ENCODE results near the gene CBL. TPM values are rescaled to one million over a fixed set of nuclear protein-coding genes. Genes with fewer than 3 reads are reported as not detected.
A peak's percentile ranks its signal among the peaks of the same experiment; 100 is the strongest.
"Not testable (repeated sequence)": the region's sequence is repeated elsewhere in the genome, so short reads cannot be mapped to it uniquely, and the experiment has no call there.

Gene CBL
- 10 to 100 TPM in 11 of 12 donors, not detected in 1; 11.1 to 16.4 (median 13.5) TPM for polyA plus RNA-seq (ENCODE audit: insufficient read length in 12 of 12)
- long read RNA-seq, donor 1, full-length matches to known transcripts, result 1 of 1 reads
- long read RNA-seq, donor 1, partial matches to known transcripts, result 0 of 1 reads
- long read RNA-seq, donor 1, other reads (novel, unspliced or antisense), result 0 of 1 reads
- long read RNA-seq, donor 2, full-length matches to known transcripts, result 3 of 10 reads
- long read RNA-seq, donor 2, partial matches to known transcripts, result 7 of 10 reads
- long read RNA-seq, donor 2, other reads (novel, unspliced or antisense), result 0 of 10 reads
- long read RNA-seq, donor 3, partial matches to known transcripts, result 33 of 33 reads
- long read RNA-seq, donor 3, other reads (novel, unspliced or antisense), result 0 of 33 reads
- long read RNA-seq, donor 4, partial matches to known transcripts, result 25 of 35 reads
- long read RNA-seq, donor 4, other reads (novel, unspliced or antisense), result 10 of 35 reads
- long read RNA-seq, donor 5, result 0 reads
- long read RNA-seq, donor 6, partial matches to known transcripts, result 5 of 5 reads
- long read RNA-seq, donor 6, other reads (novel, unspliced or antisense), result 0 of 5 reads
- long read RNA-seq, donor 7, full-length matches to known transcripts, result 1 of 1 reads
- long read RNA-seq, donor 7, partial matches to known transcripts, result 0 of 1 reads
- long read RNA-seq, donor 7, other reads (novel, unspliced or antisense), result 0 of 1 reads
- long read RNA-seq, donor 8, partial matches to known transcripts, result 41 of 119 reads
- long read RNA-seq, donor 8, other reads (novel, unspliced or antisense), result 78 of 119 reads
- long read RNA-seq, donor 9, result 0 reads
- long read RNA-seq, donor 10, partial matches to known transcripts, result 52 of 79 reads
- long read RNA-seq, donor 10, other reads (novel, unspliced or antisense), result 27 of 79 reads
- long read RNA-seq, donor 11, full-length matches to known transcripts, result 2 of 88 reads
- long read RNA-seq, donor 11, partial matches to known transcripts, result 64 of 88 reads
- long read RNA-seq, donor 11, other reads (novel, unspliced or antisense), result 22 of 88 reads

DNA sequence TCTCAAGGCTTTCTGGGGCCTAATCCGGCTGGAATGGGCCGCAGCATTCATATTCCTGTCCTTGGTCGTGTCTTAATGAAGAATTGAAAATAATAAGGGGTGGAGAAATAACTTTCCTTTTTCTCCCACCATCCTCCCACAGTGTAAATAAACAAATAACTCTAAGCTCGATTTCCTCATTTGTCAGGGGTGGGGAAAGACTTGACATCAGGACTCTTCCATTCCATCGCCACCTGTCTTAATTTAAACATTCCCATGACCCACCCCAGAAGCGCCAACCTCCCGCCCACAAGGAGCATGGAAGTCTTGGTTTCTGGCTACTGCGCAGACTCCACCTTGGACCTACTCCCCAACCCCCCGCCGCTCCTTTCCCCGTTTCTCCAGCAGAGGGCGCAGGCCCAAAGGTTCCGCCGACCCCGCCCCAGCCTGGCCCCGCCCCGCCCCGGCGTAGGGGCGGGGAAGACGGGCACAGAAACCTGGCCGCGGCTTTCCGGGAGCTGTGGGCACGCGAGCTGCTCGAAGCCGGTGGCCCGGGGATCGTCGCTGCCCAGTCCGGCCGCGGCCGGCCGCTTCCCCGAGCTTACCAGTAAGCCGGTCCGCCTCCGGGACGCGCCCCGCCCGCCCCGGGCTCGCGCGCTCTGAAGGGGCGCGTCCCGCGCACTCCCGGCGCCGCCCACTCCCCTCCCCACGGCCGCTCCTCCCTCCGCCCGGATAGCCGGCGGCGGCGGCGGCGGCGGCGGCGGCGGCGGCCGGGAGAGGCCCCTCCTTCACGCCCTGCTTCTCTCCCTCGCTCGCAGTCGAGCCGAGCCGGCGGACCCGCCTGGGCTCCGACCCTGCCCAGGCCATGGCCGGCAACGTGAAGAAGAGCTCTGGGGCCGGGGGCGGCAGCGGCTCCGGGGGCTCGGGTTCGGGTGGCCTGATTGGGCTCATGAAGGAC is at the start of gene CBL:
CBL (plus strand) TSS at position 766 of the 937 bp plus-strand sequence; CDS start at position 845, 79 bp downstream.
- DNase-seq, result peak; percentile 96

DNA sequence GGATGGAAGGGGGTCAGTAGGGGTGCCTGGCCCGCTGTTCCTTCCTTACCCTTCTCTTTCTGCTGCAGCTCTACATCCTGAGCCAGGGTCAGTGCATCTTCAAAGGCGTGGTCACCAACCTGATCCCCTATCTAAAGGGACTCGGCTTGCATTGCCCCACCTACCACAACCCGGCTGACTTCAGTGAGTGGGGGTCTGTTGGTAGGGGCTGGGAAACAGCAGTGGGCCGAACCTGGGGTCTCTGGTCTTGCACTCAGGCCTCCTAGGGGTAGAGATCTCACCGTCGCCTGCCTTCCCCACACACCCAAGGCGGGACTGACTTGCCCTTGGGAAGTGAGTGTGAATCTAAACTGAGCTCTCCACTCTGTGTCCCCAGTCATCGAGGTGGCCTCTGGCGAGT is 49.6 kb upstream of the CBL start:
- DNase-seq, result no peak

DNA sequence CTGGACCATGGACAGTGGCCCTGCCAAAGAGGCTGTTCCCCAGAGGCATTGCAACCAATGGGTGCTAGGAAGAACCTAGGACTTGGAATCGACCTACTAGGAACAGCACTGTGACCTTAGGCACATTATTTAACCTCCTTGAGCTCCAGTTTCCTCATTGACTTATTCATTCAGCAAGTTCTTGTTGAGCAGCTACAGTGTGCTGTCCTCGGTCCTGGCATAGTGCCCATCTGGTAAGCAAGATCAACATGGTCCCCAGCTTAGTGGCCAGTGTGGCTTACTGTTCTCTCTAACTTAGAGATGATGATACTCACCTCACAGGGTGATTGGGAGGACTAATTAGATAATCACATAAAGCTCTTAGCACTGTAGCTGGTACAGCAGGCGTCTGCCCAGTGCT is 49.1 kb upstream of the CBL start:
- no peak for DNase-seq

DNA sequence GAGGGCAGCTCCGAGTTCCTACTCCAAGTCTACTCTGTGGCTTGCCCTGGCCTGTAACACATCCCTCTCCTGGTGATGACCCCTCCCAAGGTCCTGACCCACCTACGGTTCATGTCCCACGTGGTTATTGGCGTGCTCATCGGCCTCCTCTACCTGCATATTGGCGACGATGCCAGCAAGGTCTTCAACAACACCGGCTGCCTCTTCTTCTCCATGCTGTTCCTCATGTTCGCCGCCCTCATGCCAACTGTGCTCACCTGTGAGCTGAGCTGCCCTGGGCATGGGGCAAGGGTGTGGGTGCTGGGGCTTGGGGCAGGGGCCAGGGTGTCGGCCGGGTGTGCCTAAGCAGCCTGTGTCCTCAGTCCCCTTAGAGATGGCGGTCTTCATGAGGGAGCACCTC is 47.7 kb upstream of the CBL start:
- DNase-seq, result no peak

DNA sequence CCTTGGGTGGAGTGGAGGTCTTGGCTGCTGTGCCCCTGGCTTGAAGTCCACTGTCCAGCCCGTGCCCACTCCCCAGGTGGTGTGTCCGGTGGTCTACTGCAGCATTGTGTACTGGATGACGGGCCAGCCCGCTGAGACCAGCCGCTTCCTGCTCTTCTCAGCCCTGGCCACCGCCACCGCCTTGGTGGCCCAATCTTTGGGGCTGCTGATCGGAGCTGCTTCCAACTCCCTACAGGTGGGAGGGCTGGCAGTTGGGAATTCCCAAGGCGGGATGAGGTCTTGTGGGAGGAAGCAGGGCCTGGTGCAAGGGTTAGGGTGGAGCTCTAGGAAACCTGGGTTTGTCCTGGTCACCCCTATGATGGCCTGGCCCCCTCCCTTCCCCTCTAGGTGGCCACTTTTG is 46.0 kb upstream of the CBL start:
- no peak for DNase-seq

DNA sequence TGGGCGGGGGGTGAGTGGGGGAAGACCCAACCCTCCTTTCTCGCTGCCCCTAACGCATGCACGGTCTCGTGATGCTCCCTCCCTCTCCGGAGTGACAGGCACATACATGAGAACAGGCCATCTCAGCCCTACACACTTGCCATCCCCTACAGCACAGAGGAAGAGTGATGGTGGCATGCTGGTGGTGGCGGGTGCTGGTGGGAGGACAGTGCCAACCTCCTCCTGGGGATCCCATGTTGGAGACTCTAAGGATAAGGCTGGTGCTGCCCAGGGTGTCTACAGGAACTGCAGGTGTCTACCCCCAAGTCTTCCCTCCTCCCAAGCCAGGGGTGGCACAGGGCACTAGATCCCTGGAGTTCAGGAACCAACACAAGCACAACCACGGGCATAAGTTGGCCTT is 44.3 kb upstream of the CBL start:
- DNase-seq, result no peak

DNA sequence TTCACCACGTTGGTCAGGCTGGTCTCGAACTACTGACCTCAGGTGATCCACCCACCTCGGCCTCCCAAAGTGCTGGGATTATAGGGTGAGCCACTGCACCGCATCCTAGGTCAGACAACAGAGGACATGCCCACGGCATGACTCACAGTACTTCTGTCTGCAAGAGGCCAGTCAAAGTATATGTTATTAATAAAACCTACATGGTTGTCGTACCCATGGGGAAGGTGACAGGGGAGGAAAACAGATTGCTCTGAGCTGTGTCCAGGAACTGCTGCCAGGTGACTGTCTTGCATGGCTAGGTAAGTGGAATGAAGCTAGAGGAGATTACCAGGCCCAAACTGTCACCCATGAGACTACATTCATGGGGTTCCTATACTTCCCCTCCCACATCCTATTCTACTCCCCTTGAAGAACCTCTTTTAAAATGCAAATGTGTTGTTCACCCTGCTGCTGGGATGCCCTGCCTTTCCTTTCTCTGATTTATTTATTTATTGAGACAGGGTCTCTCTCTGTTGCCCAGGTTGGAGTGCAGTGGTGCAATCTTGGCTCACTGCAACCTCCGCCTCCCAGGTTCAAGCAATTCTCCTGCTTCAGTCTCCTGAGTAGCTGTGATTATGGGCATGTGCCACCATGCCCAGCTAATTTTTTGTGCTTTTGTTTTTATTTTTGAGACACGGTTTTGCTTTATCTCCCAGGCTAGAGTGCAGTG is 39.6 kb upstream of the CBL start:
- DNase-seq, result no peak

DNA sequence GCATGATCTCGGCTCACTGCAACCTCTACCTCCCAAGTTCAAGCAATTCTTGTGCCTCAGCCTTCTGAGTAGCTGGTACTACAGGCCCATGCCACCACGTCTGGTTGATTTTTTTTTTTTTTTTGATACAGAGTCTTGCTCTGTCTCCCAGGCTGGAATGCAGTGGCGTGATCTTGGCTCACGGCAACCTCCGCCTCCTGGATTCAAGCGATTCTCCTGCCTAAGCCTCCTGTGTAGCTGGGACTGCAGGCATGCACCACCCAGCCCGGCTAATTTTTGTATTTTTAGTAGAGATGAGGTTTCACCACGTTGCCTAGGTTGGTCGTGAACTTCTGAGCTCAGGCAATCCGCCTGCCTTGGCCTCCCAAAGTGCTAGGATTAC is 39.1 kb upstream of the CBL start:
- DNase-seq, result not testable (repeated sequence)

DNA sequence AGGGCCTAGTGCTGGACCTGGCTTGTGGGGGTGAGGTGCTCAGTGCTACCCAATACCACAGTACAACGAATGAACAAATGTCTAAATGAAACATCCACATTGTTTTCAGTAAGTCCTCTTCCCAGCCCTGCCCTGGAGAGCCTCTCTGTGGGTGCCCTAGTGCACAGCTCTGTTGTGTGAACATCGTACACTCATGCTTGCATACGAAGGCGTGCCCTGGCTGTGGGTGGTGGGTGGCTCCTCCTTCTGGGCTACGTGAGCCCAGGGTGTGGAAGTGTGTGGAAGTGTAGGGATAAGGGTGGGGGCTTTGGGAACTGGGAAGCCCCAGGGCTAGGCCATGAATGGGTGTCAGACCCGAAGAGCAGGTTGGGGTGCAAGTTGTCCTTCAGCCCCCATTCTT is 38.2 kb upstream of the CBL start:
- no peak for DNase-seq

DNA sequence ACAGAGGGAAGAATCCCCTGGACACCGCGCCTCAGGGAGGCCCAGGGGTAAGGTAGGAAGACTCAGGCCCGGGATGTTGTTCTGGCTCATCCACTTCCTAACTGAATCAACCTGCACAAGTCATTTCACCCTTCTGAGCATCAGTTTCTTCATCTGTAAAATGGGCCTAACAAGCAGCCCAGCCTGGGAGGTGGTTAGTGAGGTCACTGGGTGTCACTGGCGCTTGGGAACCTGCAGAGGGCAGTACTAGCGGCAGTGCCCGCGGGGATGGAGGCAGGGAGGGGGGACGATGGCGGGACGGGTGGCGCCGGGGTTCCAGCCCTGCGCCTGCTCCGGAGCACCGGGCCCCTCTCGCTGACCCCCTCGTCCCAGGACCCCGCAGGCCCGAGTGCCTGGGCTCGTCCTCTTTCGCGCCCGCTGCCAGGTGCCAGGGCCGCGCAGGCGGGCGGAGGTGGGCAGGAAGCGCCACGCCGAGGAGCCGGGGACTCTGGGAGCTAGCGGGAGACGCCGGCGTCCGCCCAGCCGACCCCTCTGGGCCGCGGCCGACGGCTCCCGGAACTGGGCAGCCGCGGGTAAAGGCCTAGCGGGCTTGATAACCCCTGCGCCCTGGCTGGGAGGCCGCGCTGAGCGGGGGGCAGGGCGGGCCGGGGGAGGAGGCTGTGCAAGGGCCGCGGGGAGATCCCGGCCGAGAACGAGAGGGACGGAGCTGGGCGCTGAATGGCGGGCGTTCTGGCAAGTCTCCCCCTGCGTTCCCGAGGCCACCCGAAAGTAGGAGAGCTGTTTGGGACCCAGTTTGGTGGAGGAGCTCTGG is 37.5 kb upstream of the CBL start, which contains the start of gene NLRX1:
NLRX1 (plus strand) TSS at position 255 of the 811 bp plus-strand sequence. CDS start 2,679 bp downstream, outside the sequence.
- peak; percentile 82 for DNase-seq

DNA sequence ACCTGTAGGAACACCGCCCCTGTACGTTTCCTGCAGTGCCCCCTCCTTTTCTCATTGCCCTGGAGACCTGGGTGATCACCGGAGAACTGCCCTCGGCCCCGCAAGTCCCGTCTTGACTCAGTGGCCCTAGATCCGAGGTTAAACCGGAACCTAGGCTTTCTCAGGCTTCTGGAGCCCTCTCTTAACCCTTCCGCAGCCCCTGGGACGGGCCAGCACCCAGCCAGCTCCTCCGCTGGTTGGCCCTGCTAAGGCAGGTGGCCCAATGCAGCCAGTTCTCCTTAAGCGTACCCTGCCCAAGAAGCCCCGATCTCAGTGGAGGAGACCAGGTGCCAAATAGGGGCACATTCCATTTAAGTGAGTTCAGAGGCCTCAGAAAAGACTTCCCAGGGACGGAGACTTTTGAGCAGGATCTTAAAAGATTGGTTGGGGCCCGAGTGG is 36.8 kb upstream of the CBL start:
- peak; percentile 31 for DNase-seq

DNA sequence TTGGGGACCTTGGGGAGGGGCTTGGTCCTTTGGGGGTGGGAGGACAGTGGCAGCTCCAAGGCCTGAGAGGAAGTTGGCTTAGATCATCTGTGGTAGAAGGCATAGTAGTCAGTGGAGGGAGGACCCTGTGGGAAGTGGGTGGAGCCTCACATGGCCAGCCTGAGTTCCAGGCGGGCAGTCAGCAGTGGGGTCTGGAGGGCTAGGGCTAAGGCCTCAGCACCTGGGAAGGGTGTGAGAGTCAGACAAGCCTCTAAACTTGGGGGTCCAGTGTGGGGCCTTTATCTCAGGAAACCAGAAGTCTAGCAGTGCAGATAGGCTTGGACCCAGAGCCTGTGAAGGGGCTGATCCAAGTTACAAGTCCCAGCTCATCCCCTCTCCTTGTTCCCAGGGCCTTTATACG is 33.6 kb upstream of the CBL start:
- DNase-seq, result no peak

DNA sequence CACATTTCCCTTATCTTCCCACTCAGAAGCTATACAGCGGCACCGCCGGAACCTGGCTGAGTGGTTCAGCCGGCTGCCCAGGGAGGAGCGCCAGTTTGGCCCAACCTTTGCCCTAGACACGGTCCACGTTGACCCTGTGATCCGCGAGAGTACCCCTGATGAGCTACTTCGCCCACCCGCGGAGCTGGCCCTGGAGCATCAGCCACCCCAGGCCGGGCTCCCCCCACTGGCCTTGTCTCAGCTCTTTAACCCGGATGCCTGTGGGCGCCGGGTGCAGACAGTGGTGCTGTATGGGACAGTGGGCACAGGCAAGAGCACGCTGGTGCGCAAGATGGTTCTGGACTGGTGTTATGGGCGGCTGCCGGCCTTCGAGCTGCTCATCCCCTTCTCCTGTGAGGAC is 32.7 kb upstream of the CBL start:
- no peak for DNase-seq

DNA sequence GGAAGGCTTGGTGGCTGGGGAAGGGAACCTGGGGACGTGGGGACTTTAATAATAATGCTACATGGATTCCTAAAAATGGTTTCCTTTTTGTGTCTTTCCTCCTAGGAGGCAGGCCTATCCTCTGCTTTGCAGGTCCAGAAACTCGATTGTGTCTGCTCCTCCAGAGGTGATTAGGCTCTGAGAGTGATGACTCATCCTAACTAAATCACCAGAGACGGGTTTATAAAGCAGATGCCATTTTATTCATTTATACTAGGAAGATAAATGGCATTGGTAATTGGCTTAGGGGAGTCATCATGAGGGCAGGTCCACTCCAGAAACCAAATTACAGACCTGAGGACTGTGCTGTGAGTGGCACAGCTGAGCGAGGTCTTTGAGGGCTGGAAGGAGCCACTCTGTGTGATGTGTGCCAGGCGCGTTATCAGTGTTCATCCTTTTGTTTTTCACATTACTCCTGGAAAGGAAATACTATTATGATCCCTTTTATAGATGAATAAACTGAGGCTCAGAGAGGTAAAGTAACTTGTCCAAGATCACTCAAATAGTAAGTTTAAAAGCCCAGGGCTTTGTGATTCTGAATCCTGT is 30.6 kb upstream of the CBL start:
- no peak for DNase-seq

DNA sequence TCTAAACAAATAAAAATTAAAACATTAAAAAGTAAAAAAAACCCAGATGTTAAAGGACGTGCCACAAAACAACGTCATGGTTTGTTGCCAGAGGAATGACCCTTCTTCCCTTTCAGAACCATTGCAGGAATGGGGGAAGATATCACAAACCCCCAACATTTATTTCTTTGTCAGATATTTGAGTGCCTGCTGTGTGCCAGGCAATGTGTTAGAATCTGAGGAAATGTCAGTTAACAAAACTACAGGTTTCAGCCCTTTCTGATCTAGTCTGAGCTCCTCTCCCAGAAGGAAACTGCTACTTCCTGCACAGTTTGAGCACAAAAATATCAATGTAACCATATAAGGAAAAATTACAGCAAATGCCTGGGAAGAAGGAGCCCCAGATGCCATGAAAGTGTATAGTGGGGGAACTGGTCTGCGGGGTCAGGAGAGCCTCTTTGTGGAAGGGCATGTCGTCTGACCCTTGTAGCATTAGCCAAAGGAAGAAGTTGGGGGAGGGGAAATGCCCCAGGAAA is 27.9 kb upstream of the CBL start:
- DNase-seq, result no peak

DNA sequence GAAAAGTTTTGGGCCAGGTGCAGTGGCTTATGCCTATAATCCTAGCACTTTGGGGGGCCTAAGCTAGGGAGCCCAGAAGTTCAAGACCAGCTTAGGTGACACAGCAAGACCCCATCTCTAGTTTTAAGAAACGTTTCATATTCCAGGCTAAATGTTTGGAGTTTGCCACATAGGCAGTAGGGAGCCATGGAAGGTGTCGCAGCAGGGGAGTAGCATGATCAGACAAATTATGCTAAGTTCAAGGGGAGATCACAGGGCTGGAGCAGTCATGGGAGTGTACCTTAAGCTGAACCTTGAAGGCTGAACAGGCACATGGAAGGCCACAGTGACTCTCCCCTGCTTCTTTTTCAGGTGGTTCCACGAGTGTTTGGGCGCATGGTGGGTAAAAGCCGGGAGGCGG is 26.8 kb upstream of the CBL start:
- no peak for DNase-seq

DNA sequence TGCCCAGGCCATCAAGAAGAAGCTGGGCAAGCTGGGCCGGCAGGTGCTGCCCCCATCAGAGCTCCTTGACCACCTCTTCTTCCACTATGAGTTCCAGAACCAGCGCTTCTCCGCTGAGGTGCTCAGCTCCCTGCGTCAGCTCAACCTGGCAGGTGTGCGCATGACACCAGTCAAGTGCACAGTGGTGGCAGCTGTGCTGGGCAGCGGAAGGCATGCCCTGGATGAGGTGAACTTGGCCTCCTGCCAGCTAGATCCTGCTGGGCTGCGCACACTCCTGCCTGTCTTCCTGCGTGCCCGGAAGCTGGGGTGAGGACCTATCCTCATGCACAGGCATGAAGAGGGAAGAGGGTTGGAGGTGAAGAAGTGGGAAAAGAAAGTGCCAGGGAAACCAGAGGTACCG is 26.2 kb upstream of the CBL start:
- DNase-seq, result no peak

DNA sequence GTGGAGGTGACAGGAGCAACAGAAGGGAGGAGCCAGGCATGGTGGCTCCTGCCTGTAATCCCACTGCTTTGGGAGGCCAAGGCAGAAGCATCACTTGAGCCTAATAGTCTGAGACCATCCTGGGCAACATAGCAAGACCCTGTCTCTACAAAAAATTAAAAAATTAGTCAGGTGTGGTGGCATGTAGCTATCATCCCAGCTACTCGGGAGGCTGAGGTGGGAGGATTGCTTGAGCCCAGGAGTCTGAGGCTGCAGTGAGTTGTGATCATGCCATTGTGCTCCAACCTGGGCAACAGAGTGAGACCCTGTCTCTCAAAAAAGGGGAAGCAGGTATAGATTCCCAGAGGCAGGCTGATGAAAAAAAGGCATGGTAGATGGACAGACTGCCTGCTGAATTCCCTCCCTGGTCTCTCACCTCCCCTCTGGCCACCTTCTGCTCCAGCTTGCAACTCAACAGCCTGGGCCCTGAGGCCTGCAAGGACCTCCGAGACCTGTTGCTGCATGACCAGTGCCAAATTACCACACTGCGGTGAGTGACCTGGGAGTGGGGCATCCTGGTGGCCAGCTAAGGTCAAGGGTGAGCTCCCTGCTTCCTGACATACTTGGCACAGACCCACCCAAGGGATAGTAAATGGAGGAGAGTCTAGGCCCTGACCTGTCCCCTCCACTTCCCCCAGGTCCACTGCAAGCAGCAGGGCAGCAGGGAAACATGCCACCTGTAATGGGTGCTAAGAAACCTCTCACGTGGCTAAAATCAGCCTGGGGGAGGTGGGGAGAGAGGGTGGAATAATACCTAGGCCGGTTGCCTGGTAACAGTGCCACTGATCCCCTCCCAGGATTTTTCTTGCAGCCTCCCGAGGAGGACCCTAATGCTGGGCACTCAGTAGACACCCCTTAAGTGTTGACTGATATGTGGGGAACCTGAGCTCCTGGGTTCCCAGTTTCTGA is 25.1 kb upstream of the CBL start:
- no peak for DNase-seq

Data from muscle of arm (tissue), 14 donors.